GM21786 (cell line): ENCODE data around the gene CTRB2.
"Not testable (repeated sequence)": the region's sequence is repeated elsewhere in the genome, so short reads cannot be mapped to it uniquely, and the experiment has no call there.

ENCODE experiments used
- ATAC-seq: cut with Tn5 transposase; IDR thresholded peaks from one replicate; pipeline ENCODE4 v1.9.1; 2021; ENCODE audit not compliant: unreplicated experiment

CTRB2 gene

GRCh38 chr16:75242436-75243078 lies 35.6 kb upstream of the CTRB2 start:
- ATAC-seq: not testable (repeated sequence)

GRCh38 chr16:75241955-75242354 lies 35.0 kb upstream of the CTRB2 start:
- ATAC-seq: no peak

GRCh38 chr16:75241412-75241811 lies 34.5 kb upstream of the CTRB2 start:
- ATAC-seq: no peak

GRCh38 chr16:75240633-75241032 lies 33.7 kb upstream of the CTRB2 start:
- not testable (repeated sequence) for ATAC-seq

GRCh38 chr16:75239542-75240122 lies 32.7 kb upstream of the CTRB2 start:
- ATAC-seq: no peak

- no peak for ATAC-seq
Observed at GRCh38 chr16:75238853-75239541, 32.0 kb upstream of the CTRB2 start.

- no peak for ATAC-seq
Observed at GRCh38 chr16:75238132-75238852, 31.3 kb upstream of the CTRB2 start.

GRCh38 chr16:75237398-75238131 lies 30.6 kb upstream of the CTRB2 start:
- no peak for ATAC-seq

- no peak for ATAC-seq
Observed at GRCh38 chr16:75236736-75237397, 29.9 kb upstream of the CTRB2 start.

- ATAC-seq: no peak
Observed at GRCh38 chr16:75236232-75236631, 29.3 kb upstream of the CTRB2 start.

- no peak for ATAC-seq
Observed at GRCh38 chr16:75235721-75236193, 28.8 kb upstream of the CTRB2 start.

- no peak for ATAC-seq
Observed at GRCh38 chr16:75234856-75235696, 28.1 kb upstream of the CTRB2 start.

GRCh38 chr16:75233611-75233938 lies 26.6 kb upstream of the CTRB2 start:
- ATAC-seq: no peak

- no peak for ATAC-seq
Observed at GRCh38 chr16:75231570-75231969, 24.6 kb upstream of the CTRB2 start.

GRCh38 chr16:75230471-75231110 lies 23.6 kb upstream of the CTRB2 start:
- no peak for ATAC-seq

- no peak for ATAC-seq
Observed at GRCh38 chr16:75229172-75230031, 22.4 kb upstream of the CTRB2 start.

GRCh38 chr16:75228143-75228976 lies 21.4 kb upstream of the CTRB2 start:
- no peak for ATAC-seq
